GM12874 (cell line): ENCODE data around the gene PLEKHH1.

ENCODE experiments used
- CTCF ChIP-seq: IDR thresholded peaks from 2 replicates; pipeline ENCODE4 v1.5.1; 2011; ENCODE audit warnings: low read depth, mild to moderate bottlenecking, control low read depth, low read length, moderate library complexity; ENCODE audit not compliant: insufficient read depth

Gene PLEKHH1

GRCh38 chr14:67622675-67623074 lies 89.6 kb downstream of the PLEKHH1 start:
- TF ChIP-seq CTCF = no peak

- no peak for TF ChIP-seq CTCF
These were observed 90.0 kb downstream of the PLEKHH1 start for GRCh38 chr14:67623114-67623513.

GRCh38 chr14:67627519-67627918 lies 94.4 kb downstream of the PLEKHH1 start:
- no peak for TF ChIP-seq CTCF

GRCh38 chr14:67630186-67630585 lies 97.1 kb downstream of the PLEKHH1 start:
- no peak for TF ChIP-seq CTCF

- TF ChIP-seq CTCF = no peak
These were observed 97.8 kb downstream of the PLEKHH1 start for GRCh38 chr14:67630938-67631337.

GRCh38 chr14:67633451-67634147 lies 100.5 kb downstream of the PLEKHH1 start:
- no peak for TF ChIP-seq CTCF

GRCh38 chr14:67636361-67636919 lies 103.3 kb downstream of the PLEKHH1 start:
- TF ChIP-seq CTCF = no peak
